EL (cell line): ENCODE data around the gene NKAPD1.
"Not testable (repeated sequence)": the region's sequence is repeated elsewhere in the genome, so short reads cannot be mapped to it uniquely, and the experiment has no call there.

ENCODE experiments used
- DNase-seq: peaks from one replicate; pipeline ENCODE4 v3.0.0-alpha.2; 2016

Gene NKAPD1, protein sequence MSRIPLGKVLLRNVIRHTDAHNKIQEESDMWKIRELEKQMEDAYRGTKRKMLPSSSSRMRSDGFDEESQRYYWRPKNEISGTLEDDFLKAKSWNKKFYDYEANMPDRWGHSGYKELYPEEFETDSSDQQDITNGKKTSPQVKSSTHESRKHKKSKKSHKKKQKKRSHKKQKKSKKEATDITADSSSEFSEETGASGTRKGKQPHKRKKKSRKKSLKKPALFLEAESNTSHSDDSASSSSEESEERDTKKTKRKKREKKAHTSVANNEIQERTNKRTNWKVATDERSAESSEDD

DNA sequence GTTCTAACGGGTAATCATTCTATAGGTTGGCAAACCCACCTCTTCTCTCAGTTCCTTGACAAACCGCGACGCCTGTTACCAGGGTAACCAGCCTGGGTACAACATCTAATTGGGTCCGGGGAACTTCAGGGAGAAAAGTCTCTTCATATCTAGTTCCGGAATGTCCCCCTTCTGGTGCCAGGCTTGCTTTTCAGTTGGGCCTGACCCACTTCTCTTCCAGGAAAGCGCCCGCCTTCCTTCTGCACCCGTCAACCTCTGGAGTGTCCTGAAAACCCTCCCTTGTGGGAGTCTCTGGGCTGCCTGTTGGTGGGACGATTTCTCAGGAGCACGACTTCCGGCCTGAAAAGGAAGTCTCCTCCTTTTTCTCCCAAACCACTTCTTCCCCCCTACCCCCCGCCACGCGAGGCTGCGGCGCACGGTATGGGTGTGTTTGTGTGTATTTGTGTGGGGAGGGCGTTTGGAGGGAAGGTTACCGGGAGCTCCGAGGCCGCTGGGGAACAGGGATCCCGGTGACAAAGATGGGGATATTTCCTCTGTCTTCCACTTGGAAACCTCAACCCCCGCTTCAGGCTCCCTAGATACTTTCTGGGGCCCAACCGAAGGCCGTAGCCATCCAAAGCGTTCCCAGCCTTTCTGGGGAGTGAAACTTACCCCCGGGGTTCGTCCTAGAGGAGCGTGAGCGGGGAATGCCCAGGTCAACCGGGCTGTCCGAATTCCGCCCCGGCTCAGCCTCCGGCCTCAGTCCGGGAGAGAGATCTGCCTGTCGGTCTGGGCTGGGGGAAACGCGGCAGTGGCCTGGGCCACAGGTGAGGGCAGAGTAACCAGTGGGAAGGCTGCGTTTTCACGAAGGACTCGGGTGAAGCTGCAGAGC lies at the start of gene NKAPD1, which contains the start of gene PIH1D2:
TSS of gene NKAPD1 (plus strand) at position 359 of the 871 bp plus-strand sequence. CDS start 1,276 bp downstream, outside the sequence.
TSS of gene PIH1D2 (minus strand) at position 77 of the 871 bp plus-strand sequence. CDS start 843 bp downstream, outside the sequence.
- DNase-seq = peak; percentile 90

DNA sequence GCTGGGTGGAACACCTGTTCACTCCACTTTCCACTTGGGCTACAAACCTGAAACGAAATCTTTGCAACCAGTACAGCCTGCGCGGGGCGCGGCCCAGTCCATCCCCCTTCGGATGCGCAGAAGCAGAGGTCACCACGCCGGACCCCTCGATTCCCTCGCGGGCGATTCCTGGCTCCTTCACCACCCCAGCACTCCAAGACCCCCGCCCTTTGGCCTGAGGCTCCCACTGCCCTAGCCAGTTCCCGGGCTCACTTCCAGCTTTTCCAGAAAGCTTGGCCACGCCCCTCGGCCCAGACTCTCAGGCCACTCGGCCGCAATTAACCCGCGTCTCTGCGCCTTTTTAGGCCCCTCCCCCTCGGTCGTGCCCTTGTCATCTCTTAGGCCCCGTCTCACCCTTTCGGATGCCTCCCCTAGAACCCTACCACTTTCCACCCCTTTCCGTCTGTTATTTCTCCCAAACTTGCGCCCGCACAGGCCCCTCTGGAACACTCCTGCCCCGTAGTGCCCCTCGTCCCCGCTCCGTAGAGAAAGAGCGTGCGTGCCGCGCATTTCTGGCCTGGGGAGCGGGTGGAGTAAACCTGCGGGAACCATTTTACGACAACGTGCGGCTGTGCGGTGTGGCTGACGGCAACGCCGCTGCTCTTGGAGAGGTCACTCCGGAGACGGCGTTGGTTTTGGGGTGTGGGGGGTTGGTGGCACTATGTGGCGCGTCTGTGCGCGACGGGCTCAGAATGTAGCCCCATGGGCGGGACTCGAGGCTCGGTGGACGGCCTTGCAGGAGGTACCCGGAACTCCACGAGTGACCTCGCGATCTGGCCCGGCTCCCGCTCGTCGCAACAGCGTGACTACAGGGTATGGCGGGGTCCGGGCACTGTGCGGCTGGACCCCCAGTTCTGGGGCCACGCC lies 49.1 kb upstream of the NKAPD1 start, which contains the start of gene DLAT:
TSS of gene DLAT (plus strand) at position 636 of the 906 bp plus-strand sequence. CDS start at position 701, 65 bp downstream.
- DNase-seq = peak; percentile 79

DNA sequence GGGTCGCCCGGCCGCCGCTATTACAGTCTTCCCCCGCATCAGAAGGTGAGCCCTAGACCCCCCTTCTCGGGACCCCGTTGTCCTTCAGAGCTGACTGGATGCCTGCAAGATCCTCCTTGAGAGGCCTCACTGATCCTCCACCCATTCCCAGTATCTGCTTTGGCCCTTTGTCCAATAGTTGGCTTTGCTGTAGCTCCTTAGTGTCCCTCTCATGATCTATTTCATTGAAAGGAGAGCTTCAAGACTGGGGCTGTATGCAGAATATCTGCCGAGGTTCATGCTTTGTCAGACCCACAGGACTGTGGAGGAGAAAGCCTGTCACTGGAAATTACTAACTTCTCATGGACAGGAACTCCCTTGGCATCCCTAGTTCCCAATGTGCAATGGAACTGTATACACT lies 48.4 kb upstream of the NKAPD1 start:
- DNase-seq = peak; percentile 30

DNA sequence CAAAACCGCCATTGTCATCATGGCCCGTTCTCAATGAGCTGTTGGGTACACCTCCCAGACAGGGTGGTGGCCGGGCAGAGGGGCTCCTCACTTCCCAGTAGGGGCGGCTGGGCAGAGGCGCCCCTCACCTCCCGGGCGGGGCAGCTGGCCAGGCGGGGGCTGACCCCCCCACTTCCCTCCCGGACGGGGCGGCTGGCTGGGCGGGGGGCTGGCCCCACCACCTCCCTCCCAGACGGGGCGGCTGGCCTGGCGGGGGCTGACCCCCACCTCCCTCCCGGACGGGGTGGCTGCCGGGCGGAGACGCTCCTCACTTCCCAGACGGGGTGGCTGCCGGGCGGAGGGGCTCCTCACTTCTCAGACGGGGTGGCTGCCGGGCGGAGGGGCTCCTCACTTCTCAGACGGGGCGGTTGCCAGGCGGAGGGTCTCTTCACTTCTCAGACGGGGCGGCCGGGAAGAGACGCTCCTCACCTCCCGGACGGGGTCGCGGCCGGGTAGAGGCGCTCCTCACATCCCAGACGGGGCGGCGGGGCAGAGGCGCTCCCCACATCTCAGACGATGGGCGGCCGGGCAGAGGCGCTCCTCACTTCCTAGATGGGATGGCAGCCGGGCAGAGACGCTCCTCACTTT lies 47.2 kb upstream of the NKAPD1 start:
- DNase-seq = not testable (repeated sequence)

DNA sequence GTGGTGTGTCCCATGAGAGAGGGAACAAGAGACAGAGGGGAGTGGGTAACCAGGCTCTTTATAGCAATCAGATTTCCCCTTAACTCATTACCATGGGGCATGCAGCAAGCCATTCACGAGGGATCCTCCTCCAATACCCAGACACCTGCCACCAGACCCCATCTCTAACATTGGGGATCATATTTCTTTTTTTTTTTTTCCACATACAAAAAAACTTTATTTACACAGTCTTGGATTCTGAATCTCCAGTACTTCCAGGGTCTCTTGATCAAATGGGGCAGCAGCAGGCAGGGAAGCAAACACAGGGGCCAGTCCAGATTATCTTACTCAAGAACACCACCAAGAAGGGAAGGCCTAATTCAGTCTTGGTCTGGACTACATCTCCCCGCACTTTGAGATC lies 44.6 kb upstream of the NKAPD1 start:
- DNase-seq = no peak

DNA sequence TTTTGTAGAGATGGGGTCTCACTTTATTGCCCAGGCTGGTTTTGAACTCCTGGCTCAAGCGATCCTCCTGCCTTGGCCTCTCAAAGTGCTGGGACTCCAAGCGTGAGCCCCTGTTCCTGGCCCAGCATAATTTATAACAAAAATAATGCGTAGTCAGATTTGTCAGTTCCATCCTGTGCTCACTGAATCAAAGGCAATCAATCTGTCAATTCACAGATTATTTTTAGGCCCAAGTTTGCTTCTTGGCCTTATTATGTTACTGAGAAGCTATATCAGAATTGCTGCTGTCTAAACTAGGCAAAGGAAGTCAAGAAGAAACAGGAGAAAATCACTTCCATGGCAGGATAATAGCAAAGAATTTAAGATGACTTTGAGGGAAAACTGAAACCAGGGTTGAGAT lies 40.2 kb upstream of the NKAPD1 start:
- DNase-seq = no peak

DNA sequence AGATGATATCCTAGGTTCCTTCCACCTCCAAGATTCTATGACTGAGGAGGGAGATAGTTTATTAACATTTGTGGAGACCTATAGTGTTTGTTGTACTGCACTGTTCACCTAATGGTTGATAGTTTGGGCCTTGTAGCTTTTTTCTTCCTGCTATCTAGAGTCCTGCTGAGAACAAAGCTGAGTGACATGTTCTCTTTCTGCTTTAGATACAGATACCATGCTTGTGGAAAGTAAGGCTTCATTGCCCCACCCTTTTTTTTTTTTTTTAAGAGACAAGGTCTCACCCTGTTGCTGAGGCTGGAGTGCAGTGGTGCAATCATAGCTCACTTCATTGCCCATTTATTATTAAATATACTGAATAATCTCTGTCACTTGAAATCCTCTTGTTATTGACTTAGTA lies 36.6 kb upstream of the NKAPD1 start:
- no peak for DNase-seq

DNA sequence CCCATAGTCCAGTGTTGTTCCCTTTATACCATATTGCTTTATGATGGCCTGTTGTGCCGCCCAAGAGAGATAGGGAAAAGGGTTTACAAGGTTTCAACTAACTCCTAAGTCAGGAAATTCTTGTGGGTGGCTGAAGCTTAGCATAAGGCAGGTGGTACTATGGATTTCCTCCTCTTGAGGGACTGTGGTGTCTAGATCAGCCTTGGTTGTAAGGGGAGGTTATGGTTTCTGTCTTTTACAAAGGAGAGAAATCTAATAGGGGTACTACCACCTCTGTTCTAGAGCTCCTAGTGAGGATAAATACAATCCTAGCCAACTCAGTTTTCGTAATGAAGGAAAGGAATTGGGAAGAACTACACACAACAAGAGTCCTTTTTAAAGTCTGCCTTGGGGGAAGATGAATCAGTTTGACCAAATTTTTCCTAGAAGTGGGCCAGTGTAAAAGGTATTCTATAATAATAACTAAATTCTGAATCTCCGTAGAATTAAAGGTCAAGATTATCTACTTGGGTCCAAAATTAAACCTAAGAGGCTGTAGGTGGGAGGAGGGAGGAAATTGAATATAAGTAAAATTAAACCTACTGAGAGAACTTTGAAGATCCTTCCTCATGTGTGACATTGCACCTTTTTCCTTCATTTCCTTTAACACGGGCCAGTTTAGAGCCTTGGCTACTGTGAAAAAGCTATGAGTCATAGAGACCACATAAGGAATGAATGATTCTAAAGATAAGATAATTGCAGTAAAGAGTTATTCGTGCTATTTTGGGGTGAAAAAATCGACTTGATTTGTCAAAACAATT lies 31.7 kb upstream of the NKAPD1 start:
- DNase-seq = peak; percentile 67

DNA sequence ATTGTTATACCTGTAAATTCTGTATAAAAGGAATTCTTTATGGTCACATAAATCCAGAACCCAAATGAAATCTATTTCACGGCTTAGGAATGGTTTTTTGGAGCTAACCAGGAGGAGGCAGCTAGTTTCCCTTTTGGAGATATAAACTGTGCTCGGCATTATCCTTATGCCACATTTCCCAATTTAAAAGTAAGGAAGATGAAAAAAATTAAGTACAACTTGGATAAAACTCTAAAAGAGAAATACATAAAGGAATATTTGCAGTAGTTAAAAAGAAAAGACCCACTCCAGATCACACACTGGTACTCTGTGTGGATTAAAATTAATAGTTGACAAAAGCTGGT lies 31.2 kb upstream of the NKAPD1 start:
- DNase-seq = no peak

DNA sequence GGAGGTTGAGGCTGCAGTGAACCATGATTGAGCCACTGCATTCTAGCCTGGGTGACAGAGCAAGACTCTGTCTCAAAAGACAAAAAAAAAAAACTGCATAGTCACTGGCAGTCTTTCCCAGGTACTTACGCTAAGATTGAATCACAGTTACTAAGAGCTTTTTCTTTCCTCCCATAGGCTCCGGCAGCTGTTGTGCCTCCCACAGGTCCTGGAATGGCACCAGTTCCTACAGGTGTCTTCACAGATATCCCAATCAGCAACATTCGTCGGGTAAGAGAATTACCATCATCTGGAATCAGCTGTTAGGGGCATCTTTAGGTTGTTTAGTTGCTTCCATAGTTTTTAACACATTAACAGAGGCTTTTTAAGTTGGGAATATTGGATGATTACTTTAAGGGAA lies 29.1 kb upstream of the NKAPD1 start:
- DNase-seq = no peak

DNA sequence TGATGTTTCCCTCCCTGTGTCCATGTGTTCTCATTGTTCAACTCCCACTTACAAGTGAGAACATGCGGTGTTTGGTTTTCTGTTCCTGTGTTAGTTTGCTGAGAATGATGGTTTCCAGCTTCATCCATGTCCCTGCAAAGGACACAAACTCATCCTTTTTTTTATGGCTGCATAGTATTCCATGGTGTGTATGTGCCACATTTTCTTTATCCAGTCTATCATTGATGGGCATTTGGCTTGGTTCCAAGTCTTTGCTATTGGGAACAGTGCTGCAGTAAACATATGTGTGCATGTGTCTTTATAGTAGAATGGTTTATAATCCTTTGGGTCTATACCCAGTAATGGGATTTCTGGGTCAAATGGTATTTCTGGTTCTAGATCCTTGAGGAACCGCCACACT lies 27.5 kb upstream of the NKAPD1 start:
- not testable (repeated sequence) for DNase-seq

DNA sequence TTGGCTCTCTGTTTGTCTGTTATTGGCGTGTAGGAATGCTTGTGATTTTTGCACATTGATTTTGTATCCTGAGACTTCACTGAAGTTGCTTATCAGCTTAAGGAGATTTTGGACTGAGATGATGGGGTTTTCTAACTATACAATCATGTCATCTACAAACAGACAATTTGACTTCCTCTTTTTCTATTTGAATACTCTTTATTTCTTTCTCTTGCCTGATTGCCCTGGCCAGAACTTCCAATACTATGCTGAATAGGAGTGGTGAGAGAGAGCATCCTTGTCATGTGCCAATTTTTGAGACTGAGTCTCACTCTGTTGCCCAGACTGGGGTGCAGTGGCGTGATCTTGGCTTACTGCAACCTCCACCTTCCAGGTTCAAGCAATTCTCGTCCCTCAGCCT lies 25.8 kb upstream of the NKAPD1 start:
- DNase-seq = not testable (repeated sequence)

DNA sequence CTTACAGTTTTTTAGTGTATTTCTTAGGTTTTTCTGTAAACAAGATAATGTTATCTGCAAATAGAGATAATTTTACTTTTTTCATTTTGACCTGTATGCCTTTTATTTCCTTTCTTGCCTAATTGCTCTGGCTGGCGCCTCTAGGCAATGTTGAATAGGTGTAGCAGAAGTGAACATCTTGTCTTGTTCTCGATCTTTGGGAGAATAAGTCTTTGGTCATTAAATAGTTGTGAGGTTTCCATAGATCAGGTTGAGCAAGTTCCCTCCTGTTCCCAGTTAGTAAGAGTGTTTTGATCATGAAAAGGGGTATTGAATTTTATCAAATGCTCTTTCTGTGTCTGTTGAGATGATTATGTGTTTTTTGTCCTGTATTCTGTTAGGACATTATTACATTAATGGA lies 24.3 kb upstream of the NKAPD1 start:
- no peak for DNase-seq

DNA sequence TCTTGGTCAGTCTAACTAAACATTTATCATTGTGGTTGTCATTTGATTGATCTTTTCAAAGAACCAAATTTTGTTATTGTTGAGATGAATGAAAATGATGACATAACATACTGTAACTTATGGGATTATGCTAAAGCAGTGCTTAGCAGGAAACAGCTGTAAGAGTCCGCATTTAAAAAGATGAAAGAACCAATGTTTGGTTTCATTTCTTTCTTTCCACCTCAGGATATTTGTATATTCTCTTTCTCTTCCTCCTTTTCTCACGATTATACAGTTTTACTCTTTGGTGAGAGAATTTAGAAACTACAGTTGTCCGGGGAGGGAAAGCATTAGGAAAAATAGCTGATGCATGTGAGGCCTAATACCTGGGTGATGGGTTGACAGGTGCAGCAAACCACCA lies 23.4 kb upstream of the NKAPD1 start:
- DNase-seq = no peak

DNA sequence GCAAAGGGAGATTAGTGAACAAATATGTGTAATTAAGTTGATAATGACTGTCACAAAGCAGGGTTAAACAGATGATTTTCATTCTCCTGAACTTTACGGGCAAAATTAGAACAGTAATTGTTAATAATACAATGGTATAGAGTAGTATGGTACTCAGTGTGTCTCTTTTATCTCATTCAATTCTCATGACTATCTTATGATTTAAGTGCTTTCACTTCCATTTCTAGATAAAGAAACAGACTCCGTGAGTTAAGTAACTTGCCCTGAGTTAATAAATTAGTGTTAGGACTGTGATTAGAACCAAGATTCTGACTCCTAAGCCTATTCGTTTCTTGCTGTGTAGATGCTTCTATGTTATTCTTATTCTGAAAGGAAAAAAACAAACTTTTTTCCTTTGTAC lies 22.3 kb upstream of the NKAPD1 start:
- no peak for DNase-seq

DNA sequence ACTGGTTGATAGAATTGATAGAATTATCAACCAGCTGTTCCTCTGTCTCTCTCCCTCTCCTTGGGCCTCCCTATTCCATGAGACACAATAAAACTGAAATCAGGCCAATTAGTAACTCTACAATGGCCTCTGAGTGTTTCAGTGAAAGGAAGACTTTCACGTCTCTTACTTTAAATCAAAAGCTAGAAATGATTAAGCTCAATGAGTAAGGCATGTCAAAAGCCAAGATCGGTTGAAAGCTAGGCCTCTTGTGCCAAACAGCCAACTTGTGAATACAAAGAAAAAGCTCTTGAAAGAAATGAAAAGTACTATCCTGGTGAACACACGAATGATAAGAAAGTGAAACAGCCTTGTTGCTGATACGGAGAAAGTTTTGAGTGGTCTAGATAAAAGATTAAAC lies 16.9 kb upstream of the NKAPD1 start:
- DNase-seq = no peak

DNA sequence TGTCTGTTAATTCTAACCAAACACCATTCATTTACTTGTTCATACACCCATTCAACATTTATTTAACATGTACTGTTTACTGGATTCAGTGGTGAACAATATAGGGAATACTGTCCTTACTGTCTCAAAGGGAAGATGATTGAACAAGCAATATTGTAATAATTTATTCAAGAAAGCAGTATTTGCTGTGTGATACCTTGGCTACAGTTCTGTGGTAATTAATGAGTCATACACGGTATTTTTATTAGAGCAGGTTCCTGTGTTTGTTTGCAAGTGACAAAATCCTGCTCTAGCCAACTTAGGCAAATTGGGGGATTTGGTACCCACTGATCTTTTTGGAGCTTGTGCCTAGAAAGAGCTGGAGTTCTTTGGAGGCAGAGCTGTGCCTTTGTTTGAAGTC lies 16.0 kb upstream of the NKAPD1 start:
- no peak for DNase-seq

DNA sequence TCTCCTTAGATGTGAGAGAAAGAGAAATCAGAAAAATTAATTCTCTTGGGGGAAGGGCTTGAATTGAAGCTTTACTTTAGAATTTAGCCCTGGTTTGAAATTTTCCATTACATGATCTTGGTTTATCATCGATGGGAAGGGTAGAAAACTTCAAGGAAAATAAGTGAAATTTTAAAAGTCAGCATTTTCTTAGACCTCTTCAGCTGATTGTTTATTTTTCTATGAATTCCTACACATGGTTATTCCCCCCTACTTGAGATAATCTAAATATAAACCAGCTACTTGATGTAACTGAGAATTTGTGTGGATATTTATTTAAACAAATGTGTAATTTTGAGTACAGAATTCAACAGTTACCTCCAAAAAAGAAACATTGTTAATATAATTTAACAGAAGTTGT lies 11.2 kb upstream of the NKAPD1 start:
- no peak for DNase-seq

DNA sequence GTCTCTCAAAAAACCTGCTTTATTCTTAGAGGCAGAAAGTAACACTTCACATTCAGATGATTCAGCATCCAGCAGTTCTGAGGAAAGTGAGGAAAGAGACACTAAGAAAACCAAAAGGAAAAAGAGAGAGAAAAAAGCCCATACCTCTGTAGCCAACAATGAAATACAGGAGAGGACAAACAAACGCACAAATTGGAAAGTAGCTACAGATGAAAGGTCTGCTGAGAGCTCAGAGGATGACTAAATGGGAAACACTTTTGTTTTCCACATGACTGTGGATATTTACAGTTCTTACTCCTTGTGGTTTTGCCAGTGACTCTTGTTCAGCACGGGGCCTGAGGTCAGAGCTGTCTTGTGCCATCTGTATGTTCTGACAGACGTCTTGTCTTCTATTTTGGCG lies 8.6 kb downstream of the NKAPD1 start:
- peak; percentile 61 for DNase-seq

DNA sequence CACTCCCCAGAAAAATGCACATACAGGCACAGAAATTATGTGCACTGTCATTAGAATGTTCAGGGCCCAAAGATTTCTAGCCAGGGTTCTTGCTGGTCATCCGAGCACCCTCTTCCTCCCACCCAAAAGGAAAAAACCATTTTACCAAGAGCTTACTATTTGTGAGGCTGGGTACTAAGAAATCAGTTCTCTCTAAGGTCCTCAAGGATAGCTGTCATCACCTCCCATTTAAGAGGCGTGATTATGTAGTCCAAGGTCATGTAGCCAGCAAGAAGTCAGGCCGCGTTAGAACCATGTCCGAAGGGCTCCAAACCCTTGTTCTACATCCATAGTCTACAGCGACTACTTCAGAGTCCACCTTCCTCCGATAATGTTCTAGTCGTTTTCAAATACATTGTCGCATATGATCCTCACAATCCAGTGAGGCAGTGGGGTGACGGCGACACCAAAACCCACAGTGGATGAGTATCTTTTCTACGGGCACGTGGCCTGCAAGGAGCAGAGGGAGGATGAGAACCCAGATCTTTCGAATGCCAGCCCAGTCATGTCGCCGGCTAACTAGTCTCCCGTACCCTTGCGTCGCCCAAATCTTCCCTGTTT lies 11.8 kb downstream of the NKAPD1 start:
- peak; percentile 40 for DNase-seq
